ENCODE data around the gene LUZP1. TPM values are rescaled to one million over a fixed set of nuclear protein-coding genes. Genes with fewer than 3 reads are reported as not detected.

The LUZP1 gene
- total RNA-seq, 1 experiment from 2014 or later: 43.4 TPM

- ChIA-PET POLR2A (no interaction called here), CTCF (interaction anchor here (1.0 to 1.1 kb wide), 3 partner anchors 13 to 69 kb away, joined by 3 read pairs; no protein-coding TSS in a partner anchor)
- H3K36me3 Mint-ChIP-seq: no peaks in the 10 kb centered on the region
- peaks cover 24% of the 10 kb centered on the region for H3K4me1 Mint-ChIP-seq
- H3K27me3 Mint-ChIP-seq (ENCODE audit: low read depth): no peaks in the 10 kb centered on the region
- DNase-seq (ENCODE audit: low spot score) (no peak), ATAC-seq (no peak)
- H3K9me3 Mint-ChIP-seq: no peaks in the 10 kb centered on the region
- TF ChIP-seq GRHL2 (CRISPR knock-in tag; IDR thresholded peaks at IDR 0.05; ENCODE audit: insufficient replicate concordance, severe bottlenecking) (no peak), GABPB1 (CRISPR knock-in tag; IDR thresholded peaks at IDR 0.05) (peak; percentile 51; the same call in 1 of the 2 replicates)
- peak overlapping the region; percentile 42 for H3K27ac Mint-ChIP-seq
- no peak overlapping the region for H3K4me3 Mint-ChIP-seq
Observed at GRCh38 chr1:23116216-23116836, 52.3 kb downstream of the LUZP1 start.

DNA sequence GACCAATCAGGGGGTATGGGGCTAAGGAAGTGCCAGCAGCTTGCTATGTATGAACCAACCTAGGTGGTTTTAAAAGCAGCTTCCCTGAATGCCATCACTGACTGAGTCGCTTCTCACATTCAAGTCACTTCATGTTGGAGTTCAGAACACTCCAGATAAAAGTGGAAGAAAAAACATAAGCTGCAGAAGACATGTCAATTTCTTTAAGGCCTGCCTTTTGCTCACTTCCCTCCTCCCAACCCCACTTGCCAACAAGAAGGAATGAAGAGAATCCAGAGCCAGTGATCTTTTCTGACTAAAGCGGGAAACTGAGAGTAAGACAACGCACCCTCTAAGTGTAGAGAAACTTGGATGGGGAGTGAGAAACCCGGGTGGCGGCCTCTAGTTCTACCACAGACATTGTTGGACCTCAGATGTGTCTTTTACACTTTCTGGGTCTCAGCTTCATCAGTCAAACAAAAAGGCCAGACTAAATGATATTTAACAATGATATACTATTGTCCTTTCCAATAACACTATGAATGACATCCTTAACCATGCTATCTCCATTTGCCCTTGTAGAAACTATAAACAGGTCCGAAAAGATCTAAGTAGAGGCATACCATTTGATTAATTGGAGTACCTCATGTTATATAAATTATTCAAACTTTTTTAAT is 54.1 kb downstream of the LUZP1 start:
- no peaks in the 10 kb centered on the region for H3K9me3 Mint-ChIP-seq
- no peak; the same call in 1 of the 2 replicates for ATAC-seq
- peaks cover 24% of the 10 kb centered on the region for H3K4me1 Mint-ChIP-seq
- H3K27ac Mint-ChIP-seq: 0 out of 2 replicates have a peak overlapping the region, but pooled peaks have one; percentile 17
- ChIA-PET CTCF (no interaction called here), POLR2A (no interaction called here)
- no peak for DNase-seq (ENCODE audit: low spot score)
- no peak overlapping the region for H3K4me3 Mint-ChIP-seq
- no peaks in the 10 kb centered on the region for H3K36me3 Mint-ChIP-seq
- H3K27me3 Mint-ChIP-seq (ENCODE audit: low read depth): no peaks in the 10 kb centered on the region
- TF ChIP-seq RORB (CRISPR knock-in tag; IDR thresholded peaks at IDR 0.05) (no peak), PREB (CRISPR knock-in tag; IDR thresholded peaks at IDR 0.05; ENCODE audit: borderline replicate concordance) (no peak), ZNF263 (CRISPR knock-in tag; IDR thresholded peaks at IDR 0.05; ENCODE audit: low read depth) (no peak), SOX15 (CRISPR knock-in tag; IDR thresholded peaks at IDR 0.05) (no peak), ZNF138 (CRISPR knock-in tag; conservative IDR thresholded peaks at IDR 0.05) (no peak), CREB1 (CRISPR knock-in tag; IDR thresholded peaks at IDR 0.05) (no peak), AR (CRISPR knock-in tag; IDR thresholded peaks at IDR 0.05) (no peak), CBFB (CRISPR knock-in tag; IDR thresholded peaks at IDR 0.05; ENCODE audit: low read depth) (no peak), TP53 (CRISPR knock-in tag; IDR thresholded peaks at IDR 0.05) (no peak)
- TF ChIP-seq, protein P1, sequence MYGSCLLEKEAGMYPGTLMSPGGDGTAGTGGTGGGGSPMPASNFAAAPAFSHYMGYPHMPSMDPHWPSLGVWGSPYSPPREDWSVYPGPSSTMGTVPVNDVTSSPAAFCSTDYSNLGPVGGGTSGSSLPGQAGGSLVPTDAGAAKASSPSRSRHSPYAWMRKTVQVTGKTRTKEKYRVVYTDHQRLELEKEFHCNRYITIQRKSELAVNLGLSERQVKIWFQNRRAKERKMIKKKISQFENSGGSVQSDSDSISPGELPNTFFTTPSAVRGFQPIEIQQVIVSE (CRISPR knock-in tag; IDR thresholded peaks at IDR 0.05; ENCODE audit: borderline replicate concordance): no peak
- TF ChIP-seq, protein P2, sequence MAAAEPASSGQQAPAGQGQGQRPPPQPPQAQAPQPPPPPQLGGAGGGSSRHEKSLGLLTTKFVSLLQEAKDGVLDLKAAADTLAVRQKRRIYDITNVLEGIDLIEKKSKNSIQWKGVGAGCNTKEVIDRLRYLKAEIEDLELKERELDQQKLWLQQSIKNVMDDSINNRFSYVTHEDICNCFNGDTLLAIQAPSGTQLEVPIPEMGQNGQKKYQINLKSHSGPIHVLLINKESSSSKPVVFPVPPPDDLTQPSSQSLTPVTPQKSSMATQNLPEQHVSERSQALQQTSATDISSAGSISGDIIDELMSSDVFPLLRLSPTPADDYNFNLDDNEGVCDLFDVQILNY (CRISPR knock-in tag; IDR thresholded peaks at IDR 0.05): no peak
- TF ChIP-seq, protein P3, sequence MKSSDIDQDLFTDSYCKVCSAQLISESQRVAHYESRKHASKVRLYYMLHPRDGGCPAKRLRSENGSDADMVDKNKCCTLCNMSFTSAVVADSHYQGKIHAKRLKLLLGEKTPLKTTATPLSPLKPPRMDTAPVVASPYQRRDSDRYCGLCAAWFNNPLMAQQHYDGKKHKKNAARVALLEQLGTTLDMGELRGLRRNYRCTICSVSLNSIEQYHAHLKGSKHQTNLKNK (CRISPR knock-in tag; IDR thresholded peaks at IDR 0.05): no peak
